H9 (cell line): ENCODE results near the gene SOCS6. TPM values are rescaled to one million over a fixed set of nuclear protein-coding genes. Genes with fewer than 3 reads are reported as not detected.

Experiments
- DNase-seq: peaks from one replicate; pipeline ENCODE4 v3.0.0-alpha.2; 2017
- H2AFZ ChIP-seq: one replicate; pipeline ENCODE4 v1.6.1; 2013; ENCODE audit warnings: mild to moderate bottlenecking, low read length, control low read depth, moderate library complexity
- H2AK5ac ChIP-seq: 2 replicates; pipeline ENCODE4 v1.6.1; 2013; ENCODE audit warnings: low read length, control low read depth, mixed read lengths; ENCODE audit not compliant: insufficient read length
- H2BK120ac ChIP-seq: one replicate; pipeline ENCODE4 v1.6.1; 2013; ENCODE audit warnings: low read depth, mild to moderate bottlenecking, low read length, control low read depth, inconsistent platforms; ENCODE audit not compliant: poor library complexity, severe bottlenecking
- H2BK12ac ChIP-seq: 2 replicates; pipeline ENCODE4 v1.6.1; 2013; ENCODE audit warnings: low read length, control low read depth, mixed read lengths, low read depth; ENCODE audit not compliant: insufficient read length
- H2BK15ac ChIP-seq: 2 replicates; pipeline ENCODE4 v1.6.1; 2013; ENCODE audit warnings: low read depth, low read length, control low read depth
- H2BK20ac ChIP-seq: one replicate; pipeline ENCODE4 v1.6.1; 2013; ENCODE audit warnings: low read depth, mild to moderate bottlenecking, low read length, control low read depth, inconsistent platforms; ENCODE audit not compliant: poor library complexity, severe bottlenecking
- H2BK5ac ChIP-seq: 2 replicates; pipeline ENCODE4 v1.6.1; 2013; ENCODE audit warnings: low read length, control low read depth, mixed read lengths; ENCODE audit not compliant: insufficient read length
- H3K14ac ChIP-seq: 2 replicates; pipeline ENCODE4 v1.6.1; 2013; ENCODE audit warnings: low read length, control low read depth; ENCODE audit not compliant: insufficient read depth
- H3K18ac ChIP-seq: 2 replicates; pipeline ENCODE4 v1.6.1; 2013; ENCODE audit warnings: low read depth, mild to moderate bottlenecking, mixed read lengths, low read length, control low read depth; ENCODE audit not compliant: insufficient read length
- H3K23ac ChIP-seq: 2 replicates; pipeline ENCODE4 v1.6.1; 2013; ENCODE audit warnings: low read length, control low read depth, mixed read lengths, low read depth; ENCODE audit not compliant: insufficient read length
- H3K23me2 ChIP-seq: 2 replicates; pipeline ENCODE4 v1.6.1; 2013; ENCODE audit warnings: low read depth, mild to moderate bottlenecking, mixed read lengths, low read length, control low read depth; ENCODE audit not compliant: insufficient read length, poor library complexity, severe bottlenecking
- H3K27ac ChIP-seq: 2 replicates; pipeline ENCODE4 v1.5.1; 2013; ENCODE audit warnings: low read length, control low read depth, mixed read lengths, low read depth; ENCODE audit not compliant: insufficient read length
- H3K27me3 ChIP-seq: 2 replicates; pipeline ENCODE4 v1.6.1; 2013; ENCODE audit warnings: low read length, control low read depth, inconsistent platforms; ENCODE audit not compliant: insufficient read depth
- H3K4ac ChIP-seq: 2 replicates; pipeline ENCODE4 v1.6.1; 2013; ENCODE audit warnings: low read depth, mild to moderate bottlenecking, control low read depth, inconsistent platforms, low read length, moderate library complexity
- H3K4me1 ChIP-seq: 2 replicates; pipeline ENCODE4 v1.6.1; 2013; ENCODE audit warnings: low read length, control low read depth, inconsistent platforms; ENCODE audit not compliant: insufficient read depth
- H3K4me2 ChIP-seq: 2 replicates; pipeline ENCODE4 v1.6.1; 2013; ENCODE audit warnings: low read length, control low read depth, mixed read lengths; ENCODE audit not compliant: insufficient read length, insufficient read depth
- H3K56ac ChIP-seq: 2 replicates; pipeline ENCODE4 v1.6.1; 2013; ENCODE audit warnings: low read depth, mild to moderate bottlenecking, mixed read lengths, low read length, control low read depth; ENCODE audit not compliant: insufficient read length
- H3K79me1 ChIP-seq: 2 replicates; pipeline ENCODE4 v1.6.1; 2013; ENCODE audit warnings: low read depth, mild to moderate bottlenecking, moderate library complexity, low read length, control low read depth, inconsistent platforms; ENCODE audit not compliant: insufficient read depth, poor library complexity, severe bottlenecking
- H3K79me2 ChIP-seq: 2 replicates; pipeline ENCODE4 v1.6.1; 2013; ENCODE audit warnings: low read length, control low read depth, inconsistent platforms; ENCODE audit not compliant: insufficient read depth
- H3K9ac ChIP-seq: 2 replicates; pipeline ENCODE4 v1.6.1; 2013; ENCODE audit warnings: low read length, control low read depth, mixed read lengths; ENCODE audit not compliant: insufficient read length; ENCODE audit errors: extremely low read depth
- H3K9me3 ChIP-seq: one replicate; pipeline ENCODE4 v1.6.1; 2013; ENCODE audit warnings: low read depth, low read length, inconsistent platforms; ENCODE audit not compliant: control insufficient read depth
- H3T11ph ChIP-seq: one replicate; pipeline ENCODE4 v1.6.1; 2013; ENCODE audit warnings: mild to moderate bottlenecking, low read length, control low read depth, inconsistent platforms
- H4K20me1 ChIP-seq: one replicate; pipeline ENCODE4 v1.6.1; 2013; ENCODE audit not compliant: control insufficient read depth, insufficient read length, insufficient read depth
- H4K5ac ChIP-seq: 2 replicates; pipeline ENCODE4 v1.6.1; 2013; ENCODE audit warnings: low read depth, mild to moderate bottlenecking, mixed read lengths, low read length, control low read depth; ENCODE audit not compliant: insufficient read length
- H4K8ac ChIP-seq: replicated peaks from 2 replicates; pipeline ENCODE4 v1.6.1; 2013; ENCODE audit warnings: low read length, control low read depth, mixed read lengths, low read depth; ENCODE audit not compliant: insufficient read length
- H4K91ac ChIP-seq: 2 replicates; pipeline ENCODE4 v1.6.1; 2013; ENCODE audit warnings: low read depth, mild to moderate bottlenecking, moderate library complexity, mixed read lengths, low read length, control low read depth; ENCODE audit not compliant: insufficient read length
- H3K27ac Mint-ChIP-seq, 3 experiments: 2 replicates in 2 of 3; 3 replicates in 1 of 3; pipeline ENCODE4 v1.8.0; 2020 to 2021; ENCODE audit warnings: mixed read lengths in 3 of 3, mild to moderate bottlenecking in 1 of 3, moderate library complexity in 1 of 3
- H3K27me3 Mint-ChIP-seq: 2 replicates; pipeline ENCODE4 v1.8.0; 2021; ENCODE audit warnings: low read depth, mild to moderate bottlenecking, moderate library complexity, mixed read lengths
- H3K36me3 Mint-ChIP-seq, 3 experiments: 2 replicates in 2 of 3; 3 replicates in 1 of 3; pipeline ENCODE4 v1.8.0; 2020 to 2021; ENCODE audit warnings: low read depth in 3 of 3, mixed read lengths in 3 of 3; ENCODE audit not compliant: insufficient read depth in 1 of 3
- H3K4me1 Mint-ChIP-seq, 2 experiments: 2 replicates each; pipeline ENCODE4 v1.8.0; 2020; ENCODE audit warnings: mixed read lengths in 2 of 2
- H3K4me3 Mint-ChIP-seq, 2 experiments: 2 replicates in 1 of 2; 3 replicates in 1 of 2; pipeline ENCODE4 v1.8.0; 2020 to 2021; ENCODE audit warnings: mild to moderate bottlenecking in 2 of 2, mixed read lengths in 2 of 2, moderate library complexity in 1 of 2
- H3K9me3 Mint-ChIP-seq, 2 experiments: 2 replicates in 1 of 2; 3 replicates in 1 of 2; pipeline ENCODE4 v1.8.0; 2020; ENCODE audit warnings: mild to moderate bottlenecking in 2 of 2, mixed read lengths in 2 of 2, moderate library complexity in 1 of 2
- WGBS: extraction: QIAGEN DNeasy Blood & Tissue Kit; methylation state at CpG from one replicate; pipeline ENCODE4 v1.1.7; 2013; ENCODE audit warnings: missing lambda C conversion rate, low lambda C conversion rate, mixed read lengths; ENCODE audit not compliant: insufficient read length; ENCODE audit errors: extremely low coverage; 5-methylcytosine and 5-hydroxymethylcytosine counted together
- total RNA-seq: library from RNA; stranded (reverse); gene quantifications from 2 replicates; pipeline ENCODE4 v1.2.1, GENCODE V29; 2021
- TF ChIP-seq, protein P1 (sequence below): fragments of 200-600 bp; sonication (generic); conservative IDR thresholded peaks from 3 replicates; pipeline ENCODE4 v1.8.0; 2021; ENCODE audit warnings: antibody characterized with exemption, mild to moderate bottlenecking

Gene SOCS6
- total RNA-seq, 1 experiment from 2014 or later: 24.5 TPM

GRCh38 chr18:70377317-70377799 is 88.5 kb downstream of the SOCS6 start:
- H3K27ac Mint-ChIP-seq: no peak overlapping the region
- Histone ChIP-seq H3K18ac (no peak overlapping the region), H3T11ph (no peak overlapping the region), H3K27ac (no peak overlapping the region), H4K91ac (no peak overlapping the region), H2AFZ (no peak overlapping the region), H3K9ac (no peak overlapping the region), H3K23ac (no peak overlapping the region), H2BK120ac (no peak overlapping the region), H4K8ac (no peak overlapping the region), H2AK5ac (no peak overlapping the region), H2BK20ac (no peak overlapping the region), H4K5ac (no peak overlapping the region), H3K79me1 (no peaks in the 10 kb centered on the region), H4K20me1 (no peaks in the 10 kb centered on the region), H3K23me2 (no peaks in the 10 kb centered on the region), H2BK15ac (no peak overlapping the region), H3K14ac (no peak overlapping the region), H2BK12ac (no peak overlapping the region), H3K4me2 (no peak overlapping the region), H2BK5ac (no peak overlapping the region), H3K27me3 (no peaks in the 10 kb centered on the region), H3K9me3 (no peaks in the 10 kb centered on the region), H3K56ac (no peak overlapping the region), H3K4ac (no peak overlapping the region), H3K4me1 (no peaks in the 10 kb centered on the region; the same call in 1 of the 2 replicates), H3K79me2 (no peaks in the 10 kb centered on the region)
- H3K4me1 Mint-ChIP-seq: peaks cover 8 to 12% of the 10 kb centered on the region in 2 experiments
- WGBS: no CpG with 5 or more reads among the region's 8 CpGs
- no peak for DNase-seq
- no peak overlapping the region for H3K4me3 Mint-ChIP-seq
- no peaks in the 10 kb centered on the region for H3K36me3 Mint-ChIP-seq
- TF ChIP-seq, protein P1, sequence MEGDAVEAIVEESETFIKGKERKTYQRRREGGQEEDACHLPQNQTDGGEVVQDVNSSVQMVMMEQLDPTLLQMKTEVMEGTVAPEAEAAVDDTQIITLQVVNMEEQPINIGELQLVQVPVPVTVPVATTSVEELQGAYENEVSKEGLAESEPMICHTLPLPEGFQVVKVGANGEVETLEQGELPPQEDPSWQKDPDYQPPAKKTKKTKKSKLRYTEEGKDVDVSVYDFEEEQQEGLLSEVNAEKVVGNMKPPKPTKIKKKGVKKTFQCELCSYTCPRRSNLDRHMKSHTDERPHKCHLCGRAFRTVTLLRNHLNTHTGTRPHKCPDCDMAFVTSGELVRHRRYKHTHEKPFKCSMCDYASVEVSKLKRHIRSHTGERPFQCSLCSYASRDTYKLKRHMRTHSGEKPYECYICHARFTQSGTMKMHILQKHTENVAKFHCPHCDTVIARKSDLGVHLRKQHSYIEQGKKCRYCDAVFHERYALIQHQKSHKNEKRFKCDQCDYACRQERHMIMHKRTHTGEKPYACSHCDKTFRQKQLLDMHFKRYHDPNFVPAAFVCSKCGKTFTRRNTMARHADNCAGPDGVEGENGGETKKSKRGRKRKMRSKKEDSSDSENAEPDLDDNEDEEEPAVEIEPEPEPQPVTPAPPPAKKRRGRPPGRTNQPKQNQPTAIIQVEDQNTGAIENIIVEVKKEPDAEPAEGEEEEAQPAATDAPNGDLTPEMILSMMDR: no peak
- no peaks in the 10 kb centered on the region for H3K27me3 Mint-ChIP-seq
- H3K9me3 Mint-ChIP-seq: no peaks in the 10 kb centered on the region
